WTC11 (cell line): ENCODE results near the gene LHFPL2. TPM values are rescaled to one million over a fixed set of nuclear protein-coding genes. Genes with fewer than 3 reads are reported as not detected.

Source experiments
- ATAC-seq: fragments of 200-7000 bp; cut with Tn5 transposase; 2 replicates; pipeline ENCODE4 v1.10.0; 2021; ENCODE audit warnings: mild to moderate bottlenecking, moderate library complexity
- CTCF ChIA-PET: fragments of 300-600 bp; sonication (Branson Sonifier 250); formaldehyde crosslinking; loops from one replicate; lab custom pipeline; 2021; ENCODE audit warnings: antibody characterized with exemption; lab: Charles Lee
- POLR2A ChIA-PET: fragments of 350-600 bp; sonication (Branson Sonifier 250); formaldehyde crosslinking; loops from one replicate; lab custom pipeline; 2021; ENCODE audit warnings: antibody characterized with exemption; lab: Charles Lee
- DNase-seq: peaks from one replicate; pipeline ENCODE4 v3.0.0; 2021; ENCODE audit warnings: low spot score
- H3K27ac Mint-ChIP-seq: 2 replicates; pipeline ENCODE4 v1.8.0; 2021; ENCODE audit warnings: mixed read lengths
- H3K27me3 Mint-ChIP-seq: 2 replicates; pipeline ENCODE4 v1.8.0; 2021; ENCODE audit warnings: low read depth, mild to moderate bottlenecking, moderate library complexity, mixed read lengths
- H3K36me3 Mint-ChIP-seq: 2 replicates; pipeline ENCODE4 v1.8.0; 2021; ENCODE audit warnings: mixed read lengths
- H3K4me1 Mint-ChIP-seq: 2 replicates; pipeline ENCODE4 v1.8.0; 2022; ENCODE audit warnings: mixed read lengths
- H3K4me3 Mint-ChIP-seq: 2 replicates; pipeline ENCODE4 v1.8.0; 2021; ENCODE audit warnings: mild to moderate bottlenecking, moderate library complexity, mixed read lengths
- H3K9me3 Mint-ChIP-seq: 2 replicates; pipeline ENCODE4 v1.8.0; 2021; ENCODE audit warnings: mixed read lengths
- AFF4 ChIP-seq: sonication (generic); formaldehyde crosslinking; IDR thresholded peaks from 2 replicates; pipeline ENCODE4 v1.8.1; 2023; ENCODE audit warnings: mild to moderate bottlenecking, missing genetic modification reagents, borderline replicate concordance
- AR ChIP-seq: fragments of 250-450 bp; sonication (Bioruptor Pico); IDR thresholded peaks from 2 replicates; pipeline ENCODE4 v1.9.0; 2021; ENCODE audit warnings: mild to moderate bottlenecking
- ATF3 ChIP-seq: sonication (generic); formaldehyde crosslinking; conservative IDR thresholded peaks from 2 replicates; pipeline ENCODE4 v1.8.1; 2022; ENCODE audit warnings: mild to moderate bottlenecking, missing genetic modification reagents
- E2F4 ChIP-seq: sonication (generic); formaldehyde crosslinking; IDR thresholded peaks from 2 replicates; pipeline ENCODE4 v1.8.1; 2022; ENCODE audit warnings: low read depth, mild to moderate bottlenecking, moderate library complexity, missing genetic modification reagents, borderline replicate concordance
- ELF4 ChIP-seq: sonication (generic); formaldehyde crosslinking; IDR thresholded peaks from 2 replicates; pipeline ENCODE4 v1.8.1; 2022; ENCODE audit warnings: low read depth, mild to moderate bottlenecking, moderate library complexity, missing genetic modification reagents
- FOXJ3 ChIP-seq: sonication (generic); formaldehyde crosslinking; IDR thresholded peaks from 2 replicates; pipeline ENCODE4 v1.9.0; 2021; ENCODE audit warnings: missing genetic modification reagents, mild to moderate bottlenecking, borderline replicate concordance
- GRHL2 ChIP-seq: fragments of 250-450 bp; sonication (Bioruptor Pico); IDR thresholded peaks from 2 replicates; pipeline ENCODE4 v1.8.0; 2022; ENCODE audit warnings: mild to moderate bottlenecking, moderate library complexity; ENCODE audit not compliant: insufficient replicate concordance, severe bottlenecking
- HMGA2 ChIP-seq: fragments of 250-450 bp; sonication (Bioruptor Pico); IDR thresholded peaks from 2 replicates; pipeline ENCODE4 v1.4.0; 2021; ENCODE audit warnings: mild to moderate bottlenecking, moderate library complexity
- IRF1 ChIP-seq: sonication (generic); formaldehyde crosslinking; IDR thresholded peaks from 2 replicates; pipeline ENCODE4 v1.8.0; 2023; ENCODE audit warnings: missing genetic modification reagents
- MAX ChIP-seq: sonication (generic); formaldehyde crosslinking; IDR thresholded peaks from 2 replicates; pipeline ENCODE4 v1.8.0; 2022; ENCODE audit warnings: mild to moderate bottlenecking, missing genetic modification reagents
- NFATC4 ChIP-seq: fragments of 250-450 bp; sonication (Bioruptor Pico); IDR thresholded peaks from 2 replicates; pipeline ENCODE4 v1.9.0; 2021; ENCODE audit warnings: mild to moderate bottlenecking
- NR2C2 ChIP-seq: sonication (generic); formaldehyde crosslinking; IDR thresholded peaks from 2 replicates; pipeline ENCODE4 v1.8.0; 2022; ENCODE audit warnings: mild to moderate bottlenecking, missing genetic modification reagents
- PREB ChIP-seq: sonication (generic); formaldehyde crosslinking; IDR thresholded peaks from 2 replicates; pipeline ENCODE4 v1.8.1; 2022; ENCODE audit warnings: mild to moderate bottlenecking, missing genetic modification reagents, moderate library complexity, borderline replicate concordance
- PRRX2 ChIP-seq: fragments of 250-450 bp; sonication (Bioruptor Pico); IDR thresholded peaks from 2 replicates; pipeline ENCODE4 v1.8.0; 2021; ENCODE audit warnings: mild to moderate bottlenecking
- RELA ChIP-seq: sonication (generic); formaldehyde crosslinking; IDR thresholded peaks from 2 replicates; pipeline ENCODE4 v1.8.1; 2022; ENCODE audit warnings: missing genetic modification reagents, mild to moderate bottlenecking, borderline replicate concordance
- SMAD3 ChIP-seq: sonication (generic); formaldehyde crosslinking; IDR thresholded peaks from 2 replicates; pipeline ENCODE4 v1.8.0; 2022; ENCODE audit warnings: missing genetic modification reagents, mild to moderate bottlenecking, borderline replicate concordance
- ZMAT4 ChIP-seq: fragments of 250-450 bp; sonication (Bioruptor Pico); IDR thresholded peaks from 2 replicates; pipeline ENCODE4 v1.9.0; 2021; ENCODE audit warnings: mild to moderate bottlenecking
- ZNF121 ChIP-seq: sonication (generic); formaldehyde crosslinking; IDR thresholded peaks from 2 replicates; pipeline ENCODE4 v1.8.0; 2023; ENCODE audit warnings: missing genetic modification reagents
- ZNF138 ChIP-seq: sonication (generic); formaldehyde crosslinking; conservative IDR thresholded peaks from 2 replicates; pipeline ENCODE4 v1.8.1; 2022; ENCODE audit warnings: mild to moderate bottlenecking, moderate library complexity, missing genetic modification reagents
- ZNF317 ChIP-seq: sonication (generic); formaldehyde crosslinking; IDR thresholded peaks from 2 replicates; pipeline ENCODE4 v1.8.1; 2023; ENCODE audit warnings: low read depth, mild to moderate bottlenecking, moderate library complexity, missing genetic modification reagents, borderline replicate concordance
- ZNF425 ChIP-seq: fragments of 250-450 bp; sonication (Bioruptor Pico); conservative IDR thresholded peaks from 2 replicates; pipeline ENCODE4 v1.9.0; 2021; ENCODE audit warnings: mild to moderate bottlenecking
- ZNF671 ChIP-seq: fragments of 250-450 bp; sonication (Bioruptor Pico); IDR thresholded peaks from 2 replicates; pipeline ENCODE4 v1.8.0; 2021; ENCODE audit warnings: mild to moderate bottlenecking
- total RNA-seq: library from RNA; stranded (reverse); gene quantifications from 3 replicates; pipeline ENCODE4 v1.2.3, GENCODE V29; 2021

Gene LHFPL2
- total RNA-seq, 1 experiment from 2014 or later = 40.6 TPM

GRCh38 chr5:78547183-78547582 is 101.4 kb downstream of the LHFPL2 start:
- no peak for DNase-seq
- Mint-ChIP-seq H3K36me3 (peaks cover 29% of the 10 kb centered on the region), H3K27me3 (no peaks in the 10 kb centered on the region), H3K27ac (peak overlapping the region; percentile 42), H3K4me3 (no peak overlapping the region), H3K9me3 (peaks cover 24% of the 10 kb centered on the region), H3K4me1 (peaks cover 48% of the 10 kb centered on the region)
- ChIA-PET CTCF (no interaction called here), POLR2A (no interaction called here)
- ATAC-seq = no peak
- no peak for TF ChIP-seq ZNF317 (CRISPR knock-in tag)
- TF ChIP-seq HMGA2 (CRISPR knock-in tag) = no peak
- TF ChIP-seq ZMAT4 (CRISPR knock-in tag) = no peak
- no peak for TF ChIP-seq MAX (CRISPR knock-in tag)
- TF ChIP-seq ELF4 (CRISPR knock-in tag) = no peak
- no peak for TF ChIP-seq ZNF121 (CRISPR knock-in tag)
- no peak for TF ChIP-seq PREB (CRISPR knock-in tag)
- no peak for TF ChIP-seq AR (CRISPR knock-in tag)
- TF ChIP-seq NR2C2 (CRISPR knock-in tag) = no peak
- TF ChIP-seq ZNF138 (CRISPR knock-in tag) = no peak
- TF ChIP-seq E2F4 (CRISPR knock-in tag) = no peak
- no peak for TF ChIP-seq ZNF425 (CRISPR knock-in tag)
- no peak for TF ChIP-seq FOXJ3 (CRISPR knock-in tag)
- TF ChIP-seq NFATC4 (CRISPR knock-in tag) = no peak

- POLR2A ChIA-PET = no interaction called here
- H3K9me3 Mint-ChIP-seq = peaks cover 20% of the 10 kb centered on the region
- no peaks in the 10 kb centered on the region for H3K27me3 Mint-ChIP-seq
- CTCF ChIA-PET = no interaction called here
- peaks cover 53% of the 10 kb centered on the region for H3K4me1 Mint-ChIP-seq
- peak overlapping the region; percentile 59; the same call in 1 of the 2 replicates for H3K27ac Mint-ChIP-seq
- ATAC-seq (no peak), DNase-seq (no peak)
- H3K36me3 Mint-ChIP-seq = peaks cover 23% of the 10 kb centered on the region
- no peak overlapping the region for H3K4me3 Mint-ChIP-seq
- TF ChIP-seq IRF1 (CRISPR knock-in tag) (no peak), RELA (no peak), SMAD3 (CRISPR knock-in tag) (no peak), ZNF671 (CRISPR knock-in tag) (no peak), PRRX2 (CRISPR knock-in tag) (no peak), AFF4 (CRISPR knock-in tag) (no peak), ATF3 (no peak), GRHL2 (no peak)
These were observed 102.1 kb downstream of the LHFPL2 start for GRCh38 chr5:78546276-78546996.
